ENCODE results near the gene CCDC7.

DNA sequence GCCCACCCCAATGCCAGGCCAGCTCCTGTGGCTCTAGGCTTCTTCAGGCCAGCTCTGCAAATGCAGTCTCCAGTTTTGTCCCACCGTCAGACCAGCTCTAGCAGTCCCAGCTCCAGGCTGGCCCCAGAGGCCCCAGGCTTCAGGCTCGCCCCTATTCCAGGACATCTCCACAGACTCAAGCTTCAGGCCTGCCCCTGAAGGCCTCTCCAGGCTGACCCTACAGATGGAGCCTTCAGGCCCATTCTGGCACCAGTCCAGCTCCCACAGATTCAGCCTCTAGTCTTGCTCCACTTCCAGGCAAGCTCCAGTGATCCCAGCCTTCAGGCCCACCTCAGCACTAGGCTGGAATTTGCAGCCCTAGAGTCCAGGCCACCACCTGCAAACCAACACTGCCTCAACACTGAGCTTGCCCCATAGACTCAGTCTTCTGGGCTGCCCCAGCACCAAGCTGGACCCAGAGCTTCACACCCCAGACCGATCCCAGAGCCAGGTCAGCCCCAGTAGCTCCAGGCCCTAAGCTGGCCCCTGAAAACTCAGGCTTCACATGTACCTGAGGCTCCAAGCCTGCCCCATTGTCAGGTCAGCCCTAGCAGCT, 341.8 kb downstream of the CCDC7 start:
- no peak for TF ChIP-seq POLR2A (IDR thresholded peaks at IDR 0.05; ENCODE audit: low read depth)
- TF ChIP-seq, protein P1, sequence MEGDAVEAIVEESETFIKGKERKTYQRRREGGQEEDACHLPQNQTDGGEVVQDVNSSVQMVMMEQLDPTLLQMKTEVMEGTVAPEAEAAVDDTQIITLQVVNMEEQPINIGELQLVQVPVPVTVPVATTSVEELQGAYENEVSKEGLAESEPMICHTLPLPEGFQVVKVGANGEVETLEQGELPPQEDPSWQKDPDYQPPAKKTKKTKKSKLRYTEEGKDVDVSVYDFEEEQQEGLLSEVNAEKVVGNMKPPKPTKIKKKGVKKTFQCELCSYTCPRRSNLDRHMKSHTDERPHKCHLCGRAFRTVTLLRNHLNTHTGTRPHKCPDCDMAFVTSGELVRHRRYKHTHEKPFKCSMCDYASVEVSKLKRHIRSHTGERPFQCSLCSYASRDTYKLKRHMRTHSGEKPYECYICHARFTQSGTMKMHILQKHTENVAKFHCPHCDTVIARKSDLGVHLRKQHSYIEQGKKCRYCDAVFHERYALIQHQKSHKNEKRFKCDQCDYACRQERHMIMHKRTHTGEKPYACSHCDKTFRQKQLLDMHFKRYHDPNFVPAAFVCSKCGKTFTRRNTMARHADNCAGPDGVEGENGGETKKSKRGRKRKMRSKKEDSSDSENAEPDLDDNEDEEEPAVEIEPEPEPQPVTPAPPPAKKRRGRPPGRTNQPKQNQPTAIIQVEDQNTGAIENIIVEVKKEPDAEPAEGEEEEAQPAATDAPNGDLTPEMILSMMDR (IDR thresholded peaks at IDR 0.05) = no peak
- no peak for TF ChIP-seq EP300 (IDR thresholded peaks at IDR 0.05)

Data from esophagus muscularis mucosa (tissue), 4 donors.